Measurements from ENCODE around the gene MGST1.

DNA sequence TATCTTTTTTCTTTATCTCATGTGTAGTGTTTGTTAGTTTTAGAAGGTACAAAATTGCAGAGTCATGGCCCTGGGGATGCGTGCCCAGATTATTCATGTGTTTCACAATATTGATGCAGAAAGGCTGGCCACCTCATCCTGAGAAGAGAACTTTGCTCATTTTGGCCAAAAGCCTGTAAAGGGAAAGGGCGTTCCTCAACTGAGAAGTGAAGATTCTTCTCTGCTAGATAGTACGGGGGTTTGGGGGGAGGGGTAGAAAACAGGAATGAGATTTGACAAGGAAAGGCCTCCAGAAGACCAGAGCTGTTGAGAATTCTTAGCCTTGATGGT, 1.7 kb downstream of the MGST1 start:
- TF ChIP-seq, protein P1, sequence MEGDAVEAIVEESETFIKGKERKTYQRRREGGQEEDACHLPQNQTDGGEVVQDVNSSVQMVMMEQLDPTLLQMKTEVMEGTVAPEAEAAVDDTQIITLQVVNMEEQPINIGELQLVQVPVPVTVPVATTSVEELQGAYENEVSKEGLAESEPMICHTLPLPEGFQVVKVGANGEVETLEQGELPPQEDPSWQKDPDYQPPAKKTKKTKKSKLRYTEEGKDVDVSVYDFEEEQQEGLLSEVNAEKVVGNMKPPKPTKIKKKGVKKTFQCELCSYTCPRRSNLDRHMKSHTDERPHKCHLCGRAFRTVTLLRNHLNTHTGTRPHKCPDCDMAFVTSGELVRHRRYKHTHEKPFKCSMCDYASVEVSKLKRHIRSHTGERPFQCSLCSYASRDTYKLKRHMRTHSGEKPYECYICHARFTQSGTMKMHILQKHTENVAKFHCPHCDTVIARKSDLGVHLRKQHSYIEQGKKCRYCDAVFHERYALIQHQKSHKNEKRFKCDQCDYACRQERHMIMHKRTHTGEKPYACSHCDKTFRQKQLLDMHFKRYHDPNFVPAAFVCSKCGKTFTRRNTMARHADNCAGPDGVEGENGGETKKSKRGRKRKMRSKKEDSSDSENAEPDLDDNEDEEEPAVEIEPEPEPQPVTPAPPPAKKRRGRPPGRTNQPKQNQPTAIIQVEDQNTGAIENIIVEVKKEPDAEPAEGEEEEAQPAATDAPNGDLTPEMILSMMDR (IDR thresholded peaks at IDR 0.05) = no peak
- TF ChIP-seq, protein P2, sequence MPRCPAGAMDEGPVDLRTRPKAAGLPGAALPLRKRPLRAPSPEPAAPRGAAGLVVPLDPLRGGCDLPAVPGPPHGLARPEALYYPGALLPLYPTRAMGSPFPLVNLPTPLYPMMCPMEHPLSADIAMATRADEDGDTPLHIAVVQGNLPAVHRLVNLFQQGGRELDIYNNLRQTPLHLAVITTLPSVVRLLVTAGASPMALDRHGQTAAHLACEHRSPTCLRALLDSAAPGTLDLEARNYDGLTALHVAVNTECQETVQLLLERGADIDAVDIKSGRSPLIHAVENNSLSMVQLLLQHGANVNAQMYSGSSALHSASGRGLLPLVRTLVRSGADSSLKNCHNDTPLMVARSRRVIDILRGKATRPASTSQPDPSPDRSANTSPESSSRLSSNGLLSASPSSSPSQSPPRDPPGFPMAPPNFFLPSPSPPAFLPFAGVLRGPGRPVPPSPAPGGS (IDR thresholded peaks at IDR 0.05) = no peak; the same call in 2 of the 3 replicates
- TF ChIP-seq, protein P3, sequence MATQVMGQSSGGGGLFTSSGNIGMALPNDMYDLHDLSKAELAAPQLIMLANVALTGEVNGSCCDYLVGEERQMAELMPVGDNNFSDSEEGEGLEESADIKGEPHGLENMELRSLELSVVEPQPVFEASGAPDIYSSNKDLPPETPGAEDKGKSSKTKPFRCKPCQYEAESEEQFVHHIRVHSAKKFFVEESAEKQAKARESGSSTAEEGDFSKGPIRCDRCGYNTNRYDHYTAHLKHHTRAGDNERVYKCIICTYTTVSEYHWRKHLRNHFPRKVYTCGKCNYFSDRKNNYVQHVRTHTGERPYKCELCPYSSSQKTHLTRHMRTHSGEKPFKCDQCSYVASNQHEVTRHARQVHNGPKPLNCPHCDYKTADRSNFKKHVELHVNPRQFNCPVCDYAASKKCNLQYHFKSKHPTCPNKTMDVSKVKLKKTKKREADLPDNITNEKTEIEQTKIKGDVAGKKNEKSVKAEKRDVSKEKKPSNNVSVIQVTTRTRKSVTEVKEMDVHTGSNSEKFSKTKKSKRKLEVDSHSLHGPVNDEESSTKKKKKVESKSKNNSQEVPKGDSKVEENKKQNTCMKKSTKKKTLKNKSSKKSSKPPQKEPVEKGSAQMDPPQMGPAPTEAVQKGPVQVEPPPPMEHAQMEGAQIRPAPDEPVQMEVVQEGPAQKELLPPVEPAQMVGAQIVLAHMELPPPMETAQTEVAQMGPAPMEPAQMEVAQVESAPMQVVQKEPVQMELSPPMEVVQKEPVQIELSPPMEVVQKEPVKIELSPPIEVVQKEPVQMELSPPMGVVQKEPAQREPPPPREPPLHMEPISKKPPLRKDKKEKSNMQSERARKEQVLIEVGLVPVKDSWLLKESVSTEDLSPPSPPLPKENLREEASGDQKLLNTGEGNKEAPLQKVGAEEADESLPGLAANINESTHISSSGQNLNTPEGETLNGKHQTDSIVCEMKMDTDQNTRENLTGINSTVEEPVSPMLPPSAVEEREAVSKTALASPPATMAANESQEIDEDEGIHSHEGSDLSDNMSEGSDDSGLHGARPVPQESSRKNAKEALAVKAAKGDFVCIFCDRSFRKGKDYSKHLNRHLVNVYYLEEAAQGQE (IDR thresholded peaks at IDR 0.05) = no peak
- TF ChIP-seq HOXA7 (CRISPR knock-in tag; IDR thresholded peaks at IDR 0.05) = peak; percentile 77; the same call in 1 of the 2 replicates
- TF ChIP-seq POLR2A (IDR thresholded peaks at IDR 0.05; ENCODE audit: low read length) = no peak
- TF ChIP-seq PHF8 (IDR thresholded peaks at IDR 0.05; ENCODE audit: borderline replicate concordance, low read depth) = peak; percentile 7; the same call in 1 of the 2 replicates
- TF ChIP-seq, protein P4, sequence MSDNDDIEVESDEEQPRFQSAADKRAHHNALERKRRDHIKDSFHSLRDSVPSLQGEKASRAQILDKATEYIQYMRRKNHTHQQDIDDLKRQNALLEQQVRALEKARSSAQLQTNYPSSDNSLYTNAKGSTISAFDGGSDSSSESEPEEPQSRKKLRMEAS (IDR thresholded peaks at IDR 0.05) = peak; percentile 83
- TF ChIP-seq, protein P5, sequence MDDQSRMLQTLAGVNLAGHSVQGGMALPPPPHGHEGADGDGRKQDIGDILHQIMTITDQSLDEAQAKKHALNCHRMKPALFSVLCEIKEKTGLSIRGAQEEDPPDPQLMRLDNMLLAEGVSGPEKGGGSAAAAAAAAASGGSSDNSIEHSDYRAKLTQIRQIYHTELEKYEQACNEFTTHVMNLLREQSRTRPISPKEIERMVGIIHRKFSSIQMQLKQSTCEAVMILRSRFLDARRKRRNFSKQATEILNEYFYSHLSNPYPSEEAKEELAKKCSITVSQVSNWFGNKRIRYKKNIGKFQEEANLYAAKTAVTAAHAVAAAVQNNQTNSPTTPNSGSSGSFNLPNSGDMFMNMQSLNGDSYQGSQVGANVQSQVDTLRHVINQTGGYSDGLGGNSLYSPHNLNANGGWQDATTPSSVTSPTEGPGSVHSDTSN (IDR thresholded peaks at IDR 0.05) = no peak

Data from A549 (cell line).